M059J (cell line): ENCODE measurements around the gene CMTM4. TPM values are rescaled to one million over a fixed set of nuclear protein-coding genes. Genes with fewer than 3 reads are reported as not detected.

Source experiments
- DNase-seq: peaks from one replicate; pipeline ENCODE4 v3.0.0-alpha.2; 2012; ENCODE audit warnings: low read depth
- total RNA-seq: library from RNA; depleted of rRNA; stranded (reverse); fragments of >200 nt; shearing (Covaris generic); gene quantifications from 2 replicates; pipeline ENCODE4 v1.2.3, GENCODE V29; 2014; rRNA removed

The CMTM4 gene
- total RNA-seq, 1 experiment from 2014 or later: 18.4 TPM

GRCh38 chr16:66566051-66566901 lies 130.3 kb downstream of the CMTM4 start, which contains the start of gene CMTM1:
Gene CMTM1 (plus strand): TSS chr16:66566439. CDS start chr16:66566514, 75 bp downstream.
- no peak for DNase-seq

Other genes with a start within 250 kb of the CMTM4 start
- 13.6 and 25.2 TPM in 2 replicates for gene TK2, start 146.6 kb downstream of the CMTM4 start, total RNA-seq
- 145 and 165 TPM in 2 replicates for gene CKLF, start 144.2 kb downstream of the CMTM4 start, total RNA-seq
- 2.1 and 3.8 TPM in 2 replicates for gene CMTM1, start 130.3 kb downstream of the CMTM4 start, total RNA-seq
- not detected in 2 replicates for gene CMTM2, start 117.3 kb downstream of the CMTM4 start, total RNA-seq
- 28.9 and 33.6 TPM in 2 replicates for gene CMTM3, start 92.0 kb downstream of the CMTM4 start, total RNA-seq
- gene DYNC1LI2, start 54.9 kb upstream of the CMTM4 start, total RNA-seq: 79.5 and 92.4 TPM in 2 replicates
- not detected in 2 replicates for gene TERB1, start 104.8 kb upstream of the CMTM4 start, total RNA-seq
- 91.2 and 127 TPM in 2 replicates for gene NAE1, start 134.2 kb upstream of the CMTM4 start, total RNA-seq
- not detected in 2 replicates for gene CA7, start 147.7 kb upstream of the CMTM4 start, total RNA-seq
- 4.2 and 15.1 TPM in 2 replicates for gene PDP2, start 183.8 kb upstream of the CMTM4 start, total RNA-seq
- gene CDH16, start 222.1 kb upstream of the CMTM4 start, total RNA-seq: not detected in 2 replicates
- gene RRAD, start 228.8 kb upstream of the CMTM4 start, total RNA-seq: 3.2 and 9.4 TPM in 2 replicates
- gene CIAO2B, start 237.7 kb upstream of the CMTM4 start, total RNA-seq: 183 and 280 TPM in 2 replicates
- gene CES2, start 238.8 kb upstream of the CMTM4 start, total RNA-seq: 15.9 and 26.6 TPM in 2 replicates